ENCODE data around the gene CRHR1.
"Not testable (repeated sequence)": the region's sequence is repeated elsewhere in the genome, so short reads cannot be mapped to it uniquely, and the experiment has no call there.

CRHR1 gene

DNA sequence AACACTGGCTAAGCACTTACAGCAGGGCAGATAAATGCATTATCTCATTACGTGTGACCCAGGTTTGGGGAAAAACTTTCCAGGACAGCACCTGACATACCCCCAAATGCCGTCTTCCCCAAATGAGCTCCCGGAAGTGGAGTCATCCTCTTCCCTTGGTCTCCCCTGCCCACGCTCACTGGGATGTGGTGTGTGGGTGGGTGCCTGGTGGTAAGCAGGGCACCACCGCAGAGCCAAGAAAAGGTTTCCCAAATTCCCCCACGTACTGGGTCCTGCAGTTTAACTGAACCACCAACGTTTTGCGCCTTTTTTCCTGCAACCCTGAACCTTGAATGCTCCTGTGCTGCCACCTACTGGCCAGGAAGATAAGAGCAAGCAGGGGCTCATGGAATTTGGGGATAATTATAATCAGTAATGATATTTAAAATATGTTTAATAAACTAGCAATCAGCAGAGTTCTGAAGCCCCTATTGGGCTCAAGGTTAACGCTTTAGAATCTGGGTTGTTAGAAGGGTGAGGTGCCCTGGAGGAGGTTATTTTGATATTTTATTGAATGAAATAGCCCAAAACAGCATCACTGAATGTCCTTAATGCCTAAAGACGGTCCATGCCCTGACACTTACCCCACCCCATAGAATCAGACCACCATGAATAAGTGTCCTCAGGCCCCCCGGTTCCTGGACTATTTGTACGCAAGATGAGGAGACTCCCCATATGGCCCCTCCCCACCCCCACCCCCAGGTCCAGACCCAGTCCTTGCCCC lies 68.6 kb downstream of the CRHR1 start:
- ChIA-PET POLR2A (no interaction called here), CTCF (interaction anchor here (0.6 to 5.2 kb wide), 23 partner anchors 9 to 717 kb away, joined by 3 to 43 read pairs (median 5); partner anchors contain the start of gene ACBD4)
- TF ChIP-seq, protein P1, sequence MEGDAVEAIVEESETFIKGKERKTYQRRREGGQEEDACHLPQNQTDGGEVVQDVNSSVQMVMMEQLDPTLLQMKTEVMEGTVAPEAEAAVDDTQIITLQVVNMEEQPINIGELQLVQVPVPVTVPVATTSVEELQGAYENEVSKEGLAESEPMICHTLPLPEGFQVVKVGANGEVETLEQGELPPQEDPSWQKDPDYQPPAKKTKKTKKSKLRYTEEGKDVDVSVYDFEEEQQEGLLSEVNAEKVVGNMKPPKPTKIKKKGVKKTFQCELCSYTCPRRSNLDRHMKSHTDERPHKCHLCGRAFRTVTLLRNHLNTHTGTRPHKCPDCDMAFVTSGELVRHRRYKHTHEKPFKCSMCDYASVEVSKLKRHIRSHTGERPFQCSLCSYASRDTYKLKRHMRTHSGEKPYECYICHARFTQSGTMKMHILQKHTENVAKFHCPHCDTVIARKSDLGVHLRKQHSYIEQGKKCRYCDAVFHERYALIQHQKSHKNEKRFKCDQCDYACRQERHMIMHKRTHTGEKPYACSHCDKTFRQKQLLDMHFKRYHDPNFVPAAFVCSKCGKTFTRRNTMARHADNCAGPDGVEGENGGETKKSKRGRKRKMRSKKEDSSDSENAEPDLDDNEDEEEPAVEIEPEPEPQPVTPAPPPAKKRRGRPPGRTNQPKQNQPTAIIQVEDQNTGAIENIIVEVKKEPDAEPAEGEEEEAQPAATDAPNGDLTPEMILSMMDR (IDR thresholded peaks at IDR 0.05; ENCODE audit: insufficient read depth, low read length, missing control alignments) = peak; percentile 79
- no peak for DNase-seq (ENCODE audit: low read depth, low spot score)
- H3K4me3 ChIP-seq (ENCODE audit: low read depth, low read length) = no peak overlapping the region

DNA sequence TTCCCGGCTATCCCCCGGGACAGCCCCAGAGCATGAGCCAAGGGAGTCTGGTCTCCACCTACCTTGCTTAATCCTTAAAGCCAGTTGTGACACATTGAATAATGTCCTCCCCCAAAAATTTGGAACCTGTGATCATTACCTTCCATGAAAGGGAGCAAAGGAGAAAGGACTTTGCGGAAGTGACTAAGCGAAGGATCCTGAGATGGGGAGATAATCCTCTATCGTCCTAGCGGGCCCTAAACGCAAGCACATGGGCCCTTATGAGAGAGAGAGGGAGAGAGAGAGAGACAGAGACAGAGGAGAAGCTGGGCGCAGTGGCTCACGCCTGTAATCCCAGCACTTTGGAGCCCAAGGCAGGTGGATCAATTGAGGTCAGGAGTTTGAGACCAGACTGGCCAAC lies 70.1 kb downstream of the CRHR1 start:
- DNase-seq (ENCODE audit: low read depth, low spot score) = no peak
- TF ChIP-seq, protein P1 (IDR thresholded peaks at IDR 0.05; ENCODE audit: insufficient read depth, low read length, missing control alignments) = no peak
- ChIA-PET CTCF (interaction anchor here (0.7 to 1.6 kb wide), 2 partner anchors 9 to 22 kb away, joined by 3 to 7 read pairs; no protein-coding TSS in a partner anchor), POLR2A (no interaction called here)
- no peak overlapping the region for H3K4me3 ChIP-seq (ENCODE audit: low read depth, low read length)

DNA sequence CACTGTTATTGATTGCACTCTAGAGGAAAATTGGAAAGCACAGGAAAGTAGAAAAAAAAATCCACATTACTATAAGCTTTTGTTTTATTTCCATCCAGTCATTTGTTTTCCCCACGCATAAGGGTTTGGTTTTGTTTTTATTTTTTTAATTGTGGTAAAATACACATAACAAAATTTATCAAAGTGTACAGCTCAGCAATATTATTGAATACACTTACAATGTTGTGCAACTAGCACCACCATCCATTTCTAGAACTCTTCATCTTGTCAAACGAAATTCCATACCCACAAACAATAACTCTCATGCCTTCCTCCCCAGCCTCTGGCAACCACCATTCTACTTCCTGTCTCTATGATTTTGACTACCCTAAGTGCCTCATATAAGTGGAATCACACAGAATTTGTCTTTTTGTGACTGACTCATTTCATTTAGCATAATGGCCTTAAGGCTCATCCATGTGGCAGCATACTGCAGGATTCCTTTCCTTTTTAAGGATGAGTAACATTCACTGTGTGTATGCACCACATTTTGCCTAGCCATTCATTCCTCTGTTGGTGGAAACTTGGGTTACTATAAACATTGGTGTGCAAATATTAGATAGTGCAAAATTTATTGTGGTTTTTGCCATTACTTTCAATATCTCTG lies 71.7 kb downstream of the CRHR1 start:
- ChIA-PET POLR2A (no interaction called here), CTCF (interaction anchor here (1.6 kb wide), 1 partner anchor 24 kb away, joined by 7 read pairs; no protein-coding TSS in a partner anchor)

DNA sequence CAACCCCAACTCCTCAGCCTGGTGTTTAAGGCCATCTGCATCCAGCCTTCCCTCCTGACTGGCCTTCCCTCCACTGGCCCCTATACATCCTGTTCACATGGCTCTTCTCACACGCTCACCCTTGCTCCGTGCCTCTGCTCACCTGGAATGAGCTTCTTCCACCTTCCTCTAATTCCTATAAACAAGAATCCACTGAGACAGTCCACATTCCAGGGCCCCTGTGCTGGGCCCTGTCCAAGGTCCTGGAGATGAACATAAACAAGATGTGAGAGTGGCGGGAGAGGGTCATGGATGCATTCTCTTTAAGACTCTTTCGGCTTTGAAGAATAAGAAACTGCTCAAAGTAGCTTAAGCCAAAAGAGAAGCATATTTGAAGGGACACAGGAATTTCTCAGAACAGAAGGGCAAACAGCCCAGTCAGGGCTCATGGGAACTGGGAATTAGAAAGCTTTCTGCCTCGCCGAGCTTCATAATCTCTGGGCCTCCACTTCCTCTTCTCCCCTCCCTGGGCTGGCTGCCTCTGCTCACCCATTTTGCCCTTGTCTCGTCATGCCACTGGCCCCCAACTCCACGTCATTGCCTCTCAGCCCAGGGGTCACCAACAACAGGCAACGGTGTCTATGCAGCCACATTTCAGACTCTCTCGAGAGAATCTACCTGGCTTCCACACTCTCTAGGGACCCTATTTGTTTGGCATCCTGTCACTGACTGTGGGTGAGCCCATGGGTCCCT lies 74.0 kb downstream of the CRHR1 start:
- TF ChIP-seq, protein P1 (IDR thresholded peaks at IDR 0.05; ENCODE audit: insufficient read depth, low read length, missing control alignments) = no peak
- no peak for DNase-seq (ENCODE audit: low read depth, low spot score)
- CTCF ChIA-PET = no interaction called here
- no peak overlapping the region for H3K4me3 ChIP-seq (ENCODE audit: low read depth, low read length)
- POLR2A ChIA-PET = no interaction called here

More for the DNA sequence above, 71.7 kb downstream of the CRHR1 start:
- no peak for DNase-seq (ENCODE audit: low read depth, low spot score)
- TF ChIP-seq, protein P1 (IDR thresholded peaks at IDR 0.05; ENCODE audit: insufficient read depth, low read length, missing control alignments) = no peak
- no peak overlapping the region for H3K4me3 ChIP-seq (ENCODE audit: low read depth, low read length)

DNA sequence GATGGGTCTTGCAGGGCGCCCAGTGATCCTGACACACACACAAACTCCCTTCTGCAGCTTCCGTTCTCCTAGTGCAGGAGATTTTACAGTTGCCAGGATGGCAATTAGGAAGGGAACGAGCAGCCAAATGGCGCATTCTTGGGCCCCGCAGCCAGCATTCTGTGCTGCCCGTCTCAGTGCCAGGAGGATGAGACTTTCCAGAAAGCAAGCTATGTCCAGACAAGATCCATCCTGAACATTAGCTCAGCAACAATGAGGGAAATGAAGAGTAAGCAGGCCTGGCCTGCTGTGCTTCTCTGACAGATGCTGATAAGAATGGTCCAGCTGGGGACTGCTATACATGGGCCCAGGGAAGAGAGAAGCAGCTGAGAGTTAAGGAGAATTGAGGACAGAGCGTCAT lies 77.0 kb downstream of the CRHR1 start:
- CTCF ChIA-PET = interaction anchor here (0.5 to 1.3 kb wide), 3 partner anchors 9 to 221 kb away, joined by 3 to 4 read pairs (median 4); no protein-coding TSS in a partner anchor
- no peak overlapping the region for H3K4me3 ChIP-seq (ENCODE audit: low read depth, low read length)
- DNase-seq (ENCODE audit: low read depth, low spot score) = no peak
- POLR2A ChIA-PET = no interaction called here
- TF ChIP-seq, protein P1 (IDR thresholded peaks at IDR 0.05; ENCODE audit: insufficient read depth, low read length, missing control alignments) = no peak

DNA sequence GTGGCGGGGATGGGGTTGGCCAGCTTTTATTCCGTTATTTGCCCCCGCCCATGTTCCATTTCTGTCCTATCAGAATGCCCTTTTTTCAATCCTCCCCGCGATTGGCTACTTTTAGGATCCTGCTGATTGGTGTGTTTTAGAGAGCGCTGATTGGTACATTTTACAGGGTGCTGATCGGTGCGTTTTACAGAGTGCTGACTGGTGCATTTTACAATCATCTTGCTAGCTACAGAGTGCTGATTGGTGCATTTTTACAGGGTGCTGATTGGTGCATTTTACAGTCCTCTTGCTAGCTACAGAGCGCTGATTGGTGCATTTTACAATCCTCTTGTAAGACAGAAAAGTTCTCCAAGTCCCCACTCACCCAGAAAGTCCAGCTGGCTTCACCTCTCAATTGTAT lies 78.0 kb downstream of the CRHR1 start:
- H3K4me3 ChIP-seq (ENCODE audit: low read depth, low read length); POLR2A ChIA-PET; DNase-seq (ENCODE audit: low read depth, low spot score): not testable (repeated sequence)
- CTCF ChIA-PET = interaction anchor here (1.3 kb wide), 1 partner anchor 10 kb away, joined by 4 read pairs; no protein-coding TSS in a partner anchor
